Lower lobe of right lung (tissue), 2 donors: ENCODE data around the gene TELO2. TPM values are rescaled to one million over a fixed set of nuclear protein-coding genes. Genes with fewer than 3 reads are reported as not detected.

Source experiments
- ATAC-seq, 2 donors: fragments of 200-7000 bp; cut with Tn5 transposase; one replicate each; pipeline ENCODE4 v1.9.1; 2020 to 2022; ENCODE audit warnings: mild to moderate bottlenecking in 2 of 2, moderate library complexity in 2 of 2
- DNase-seq: peaks from one replicate; pipeline ENCODE4 v3.0.0-alpha.2; 2020
- H3K27ac ChIP-seq: fragments of 200-600 bp; one replicate; pipeline ENCODE4 v1.8.0; 2022
- H3K27me3 ChIP-seq: fragments of 200-600 bp; one replicate; pipeline ENCODE4 v1.8.0; 2022; ENCODE audit warnings: low read depth
- H3K36me3 ChIP-seq: fragments of 200-600 bp; one replicate; pipeline ENCODE4 v1.8.0; 2022; ENCODE audit warnings: mild to moderate bottlenecking
- H3K4me1 ChIP-seq: fragments of 200-600 bp; one replicate; pipeline ENCODE4 v1.8.0; 2022
- H3K4me3 ChIP-seq: fragments of 200-600 bp; one replicate; pipeline ENCODE4 v1.8.0; 2022; ENCODE audit warnings: mild to moderate bottlenecking
- H3K9me3 ChIP-seq: fragments of 200-600 bp; one replicate; pipeline ENCODE4 v1.8.0; 2022
- CTCF ChIP-seq: fragments of 200-600 bp; IDR thresholded peaks from one replicate; pipeline ENCODE4 v1.8.0; 2022; ENCODE audit warnings: antibody characterized with exemption, mild to moderate bottlenecking
- intact Hi-C: fragments of 100-400 bp; cut with DNase I; formaldehyde crosslinking; loops from one replicate; pipeline ENCODE4 v1.11.0; 2022
- total RNA-seq: library from RNA; stranded (reverse); fragmentation: NEBNext Ultra II Directional; extraction: Animal tissue kit (Norgen Biotek cat#: 25700); gene quantifications from one replicate; pipeline ENCODE4 v1.2.1, GENCODE V29; 2021
- donor health status: DM: no; HTN: yes; CAD: no; lungs with severe emphysema.

Gene TELO2
- total RNA-seq, 1 donor from 2014 or later: 27.5 TPM

- TF ChIP-seq CTCF: no peak
- Histone ChIP-seq H3K36me3 (peaks cover 77% of the 10 kb centered on the region), H3K4me3 (no peak overlapping the region), H3K9me3 (no peaks in the 10 kb centered on the region), H3K27ac (peak overlapping the region; percentile 36), H3K27me3 (no peaks in the 10 kb centered on the region), H3K4me1 (peaks cover 92% of the 10 kb centered on the region)
- intact Hi-C loops: no loop called here
- DNase-seq (no peak), ATAC-seq (no peak)
These were observed 48.4 kb downstream of the TELO2 start for GRCh38 chr16:1541293-1542165.

GRCh38 chr16:1542166-1542500 is 49.0 kb downstream of the TELO2 start:
- Histone ChIP-seq H3K4me1 (peaks cover 92% of the 10 kb centered on the region), H3K36me3 (peaks cover 77% of the 10 kb centered on the region), H3K27ac (peak overlapping the region; percentile 86), H3K9me3 (no peaks in the 10 kb centered on the region), H3K27me3 (no peaks in the 10 kb centered on the region), H3K4me3 (no peak overlapping the region)
- intact Hi-C loops: no loop called here
- no peak for TF ChIP-seq CTCF
- ATAC-seq (no peak), DNase-seq (no peak)

GRCh38 chr16:1542533-1542932 is 49.4 kb downstream of the TELO2 start:
- Histone ChIP-seq H3K4me3 (no peak overlapping the region), H3K27me3 (no peaks in the 10 kb centered on the region), H3K36me3 (peaks cover 76% of the 10 kb centered on the region), H3K9me3 (no peaks in the 10 kb centered on the region), H3K27ac (peak overlapping the region; percentile 86), H3K4me1 (peaks cover 94% of the 10 kb centered on the region)
- no peak for ATAC-seq
- no peak for DNase-seq
- TF ChIP-seq CTCF: no peak
- intact Hi-C loops: no loop called here

- Histone ChIP-seq H3K4me3 (peak overlapping the region; percentile 14), H3K36me3 (peaks cover 76% of the 10 kb centered on the region), H3K27me3 (no peaks in the 10 kb centered on the region), H3K27ac (peak overlapping the region; percentile 86), H3K4me1 (peaks cover 97% of the 10 kb centered on the region), H3K9me3 (no peaks in the 10 kb centered on the region)
- intact Hi-C loops: no loop called here
- TF ChIP-seq CTCF: no peak
- ATAC-seq (peak; percentile 72 to 73), DNase-seq (peak; percentile 80)
These were observed 50.1 kb downstream of the TELO2 start for GRCh38 chr16:1543085-1543896.

GRCh38 chr16:1545044-1546040 is 52.2 kb downstream of the TELO2 start:
- Histone ChIP-seq H3K4me1 (peaks cover 100% of the 10 kb centered on the region), H3K36me3 (peaks cover 76% of the 10 kb centered on the region), H3K27me3 (no peaks in the 10 kb centered on the region), H3K27ac (peak overlapping the region; percentile 86), H3K4me3 (peak overlapping the region; percentile 29), H3K9me3 (no peaks in the 10 kb centered on the region)
- no peak for DNase-seq
- peak; percentile 5 to 15 for ATAC-seq
- intact Hi-C loops: no loop called here
- TF ChIP-seq CTCF: no peak
